Stimulated activated CD4-positive, alpha-beta T cell treated with anti-CD3 and anti-CD28 coated beads, Interleukin-2, amount 100 ng/mL, for 24 hours (primary cell): ENCODE measurements around the gene CXorf49.

Experiments
- DNase-seq, 2 donors: peaks; one replicate each; pipeline ENCODE4 v3.0.0-alpha.2; 2020

The CXorf49 gene

GRCh38 chrX:71671043-71671780 lies 46.9 kb downstream of the CXorf49 start:
- peak; percentile 70 to 72 for DNase-seq

- DNase-seq: peak in 1 of 2 donors; percentile 38
These were observed 48.1 kb downstream of the CXorf49 start for GRCh38 chrX:71669947-71670346.

DNA sequence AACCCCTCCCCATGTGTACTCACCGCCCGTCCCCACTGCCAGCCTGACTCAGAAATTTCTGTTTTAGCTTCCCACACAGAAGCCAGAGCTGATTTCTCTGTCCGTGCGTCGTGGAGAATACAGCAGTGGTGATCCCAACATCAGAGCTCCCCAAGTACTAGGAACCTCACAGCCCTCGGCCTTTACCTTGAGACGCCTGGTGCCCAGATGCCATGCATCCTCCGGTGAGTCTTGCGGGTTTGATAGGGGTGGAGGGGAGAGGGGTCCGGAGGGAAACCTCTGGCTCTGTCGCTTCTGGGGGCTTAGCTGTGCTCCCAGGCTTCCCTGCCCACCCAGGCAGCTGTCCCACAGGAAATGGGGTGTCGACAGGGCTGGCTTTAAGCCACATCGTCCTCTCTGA lies 48.6 kb downstream of the CXorf49 start:
- no peak for DNase-seq

GRCh38 chrX:71668248-71668595 lies 49.9 kb downstream of the CXorf49 start:
- no peak for DNase-seq

GRCh38 chrX:71667328-71668247 lies 50.5 kb downstream of the CXorf49 start, which contains the start of gene LOC101059915:
TSS of gene LOC101059915 (plus strand) at chrX:71667546.
- no peak for DNase-seq

DNA sequence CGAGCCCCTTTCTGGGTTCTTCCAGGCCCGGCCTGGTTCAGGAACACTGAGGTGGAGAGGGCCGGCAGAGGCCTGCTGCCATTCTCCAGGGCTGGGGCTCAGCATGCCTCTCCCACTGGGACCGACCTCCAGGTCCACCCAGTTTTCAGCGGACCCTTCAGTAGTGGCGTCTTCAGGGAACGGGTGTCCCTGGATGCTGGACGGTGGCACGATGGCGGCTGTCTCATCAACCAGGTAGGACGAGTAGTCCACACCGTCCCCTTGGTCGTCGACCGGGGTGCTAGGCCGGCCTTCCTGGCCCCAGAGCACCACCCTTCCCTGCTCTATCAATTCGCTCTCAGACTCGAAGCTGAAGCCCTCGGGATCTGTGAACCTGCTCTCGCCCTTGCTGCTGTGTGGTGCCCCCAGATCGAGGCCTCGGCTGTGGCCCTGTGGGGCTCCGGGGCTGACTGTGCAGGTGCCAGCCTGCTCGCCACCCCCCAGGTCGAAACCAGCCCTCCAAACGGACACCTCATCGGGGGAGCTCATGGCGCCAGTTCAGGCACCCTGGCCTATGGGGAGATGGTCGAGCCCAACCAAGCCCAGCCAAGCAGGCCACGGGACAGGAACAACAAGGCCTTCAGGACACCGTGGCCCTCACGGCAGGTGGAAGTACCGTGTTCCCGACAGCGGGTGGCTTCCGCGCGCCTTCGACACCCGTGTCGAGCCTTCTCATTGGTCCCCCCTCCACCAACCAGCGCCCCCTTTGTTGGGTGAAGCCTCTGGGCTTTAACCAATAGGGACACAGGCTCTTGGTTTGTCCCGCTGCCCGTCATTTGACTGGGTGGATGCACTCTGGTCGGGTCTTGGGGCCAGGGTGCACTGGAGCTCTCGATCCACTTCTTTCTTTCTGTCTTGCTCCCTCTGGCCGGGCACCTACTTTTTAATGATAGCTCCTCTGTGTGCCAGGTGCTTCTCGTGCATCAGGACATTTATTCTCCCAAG lies 51.6 kb downstream of the CXorf49 start:
- DNase-seq: no peak

DNA sequence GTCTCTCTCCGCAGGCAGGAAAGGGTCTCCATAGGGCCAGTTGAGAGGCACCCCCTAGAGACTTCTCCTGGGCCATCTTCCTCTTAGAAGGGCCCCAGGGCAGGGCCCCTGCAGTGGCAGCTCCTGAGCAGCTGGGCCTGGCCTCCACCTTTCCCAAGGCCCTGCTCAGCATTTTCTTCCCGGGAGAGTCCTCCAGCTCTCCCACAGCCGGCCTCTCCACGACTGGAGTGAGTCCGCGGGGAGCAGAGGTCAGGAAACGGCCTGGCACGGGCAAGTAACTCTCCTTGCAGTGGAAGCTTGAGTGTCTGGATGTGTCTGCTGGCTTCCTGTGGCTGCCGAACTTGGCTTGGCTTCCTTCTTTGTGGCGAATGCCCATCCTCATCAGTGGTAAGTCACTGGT lies 52.3 kb downstream of the CXorf49 start:
- no peak for DNase-seq

DNA sequence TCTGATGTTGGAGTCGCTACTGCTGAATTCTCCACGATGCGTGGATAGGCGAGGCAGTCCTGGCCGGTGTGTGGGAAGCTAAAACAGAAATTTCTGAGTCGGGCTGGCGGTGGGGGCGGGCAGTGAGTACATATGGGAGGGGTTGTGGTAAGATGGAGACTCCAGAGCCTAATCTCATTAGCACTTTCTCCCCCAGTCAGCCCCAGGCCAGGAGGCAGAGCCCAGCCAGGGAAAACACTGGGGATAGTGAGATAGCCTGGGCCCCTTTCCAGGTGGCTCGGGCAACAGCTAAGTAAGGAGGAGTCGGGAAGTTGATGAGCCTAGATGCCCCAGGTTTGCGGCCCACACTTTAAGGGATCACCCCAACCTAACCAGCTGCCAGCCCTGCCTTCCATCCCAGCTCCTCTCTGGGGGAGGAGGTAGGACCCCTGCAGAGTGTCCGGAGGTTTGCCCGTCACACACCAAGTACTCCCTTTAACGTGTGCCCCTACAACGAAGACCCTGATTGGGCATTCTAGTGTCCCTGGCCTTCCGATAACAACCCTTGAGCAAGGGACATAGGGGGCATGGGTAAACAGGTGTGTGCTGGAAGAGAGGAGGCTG lies 53.1 kb downstream of the CXorf49 start:
- DNase-seq: no peak
